GM19438 (cell line): Measurements from ENCODE around the gene ASB8.
A peak's percentile ranks its signal among the peaks of the same experiment; 100 is the strongest.

Source experiments
- ATAC-seq: cut with Tn5 transposase; IDR thresholded peaks from one replicate; pipeline ENCODE4 v1.9.1; 2021; ENCODE audit warnings: low read depth; ENCODE audit not compliant: unreplicated experiment

ASB8 gene, protein sequence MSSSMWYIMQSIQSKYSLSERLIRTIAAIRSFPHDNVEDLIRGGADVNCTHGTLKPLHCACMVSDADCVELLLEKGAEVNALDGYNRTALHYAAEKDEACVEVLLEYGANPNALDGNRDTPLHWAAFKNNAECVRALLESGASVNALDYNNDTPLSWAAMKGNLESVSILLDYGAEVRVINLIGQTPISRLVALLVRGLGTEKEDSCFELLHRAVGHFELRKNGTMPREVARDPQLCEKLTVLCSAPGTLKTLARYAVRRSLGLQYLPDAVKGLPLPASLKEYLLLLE

GRCh38 chr12:48157018-48157888 lies at the start of gene ASB8:
TSS of gene ASB8 (minus strand) at chr12:48157515. CDS start at chr12:48153496, 4,019 bp downstream.
- peak; percentile 96 for ATAC-seq

DNA sequence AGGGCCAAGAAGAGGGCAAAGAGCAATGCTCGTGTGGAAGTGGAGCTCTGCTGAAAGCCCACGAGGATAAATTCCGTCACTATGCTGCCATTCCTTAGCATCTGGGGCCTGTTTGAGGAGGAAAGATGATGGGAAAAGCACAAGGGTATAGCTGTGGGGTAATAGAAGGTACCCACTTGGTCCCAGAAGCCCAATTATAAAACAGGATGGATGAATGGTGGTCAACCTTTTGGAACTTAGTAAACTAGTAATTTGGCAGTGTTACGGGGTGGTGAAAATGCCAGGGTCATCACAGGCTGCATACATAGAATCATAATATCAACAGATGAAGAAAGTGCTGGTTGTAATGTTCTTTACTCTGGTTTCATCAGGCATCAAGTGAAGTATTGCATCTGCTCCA lies 45.9 kb upstream of the ASB8 start, which contains the start of gene OR10AD1:
OR10AD1 (minus strand) TSS at position 101 of the 400 bp plus-strand sequence; CDS start at position 101, 0 bp downstream.
- ATAC-seq: no peak

- no peak for ATAC-seq
These were observed 45.5 kb upstream of the ASB8 start for GRCh38 chr12:48202766-48203165.

GRCh38 chr12:48201516-48201915 lies 44.2 kb upstream of the ASB8 start:
- ATAC-seq: no peak

DNA sequence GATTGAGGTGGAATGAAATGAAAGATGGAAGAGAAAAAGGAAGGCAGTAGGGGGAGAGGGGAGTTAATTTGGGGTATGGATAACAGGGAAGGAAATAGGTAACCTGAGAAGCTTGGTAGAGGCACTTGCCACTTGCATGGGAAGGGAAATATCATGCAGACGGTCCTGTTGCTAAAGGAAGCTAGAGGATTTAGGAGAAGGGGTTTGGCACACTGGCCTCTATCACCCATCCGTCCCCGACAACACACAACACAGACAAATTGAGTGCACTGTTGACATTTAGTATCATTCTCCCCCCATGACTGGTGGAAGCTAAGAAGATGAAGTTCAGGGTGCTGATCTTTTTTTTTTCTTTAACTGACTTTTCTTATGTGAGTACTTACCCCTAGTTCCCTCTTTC lies 43.8 kb upstream of the ASB8 start:
- ATAC-seq: no peak

GRCh38 chr12:48199774-48200221 lies 42.5 kb upstream of the ASB8 start:
- no peak for ATAC-seq

GRCh38 chr12:48198985-48199384 lies 41.7 kb upstream of the ASB8 start:
- no peak for ATAC-seq

GRCh38 chr12:48198672-48198971 lies 41.3 kb upstream of the ASB8 start:
- peak; percentile 32 for ATAC-seq

DNA sequence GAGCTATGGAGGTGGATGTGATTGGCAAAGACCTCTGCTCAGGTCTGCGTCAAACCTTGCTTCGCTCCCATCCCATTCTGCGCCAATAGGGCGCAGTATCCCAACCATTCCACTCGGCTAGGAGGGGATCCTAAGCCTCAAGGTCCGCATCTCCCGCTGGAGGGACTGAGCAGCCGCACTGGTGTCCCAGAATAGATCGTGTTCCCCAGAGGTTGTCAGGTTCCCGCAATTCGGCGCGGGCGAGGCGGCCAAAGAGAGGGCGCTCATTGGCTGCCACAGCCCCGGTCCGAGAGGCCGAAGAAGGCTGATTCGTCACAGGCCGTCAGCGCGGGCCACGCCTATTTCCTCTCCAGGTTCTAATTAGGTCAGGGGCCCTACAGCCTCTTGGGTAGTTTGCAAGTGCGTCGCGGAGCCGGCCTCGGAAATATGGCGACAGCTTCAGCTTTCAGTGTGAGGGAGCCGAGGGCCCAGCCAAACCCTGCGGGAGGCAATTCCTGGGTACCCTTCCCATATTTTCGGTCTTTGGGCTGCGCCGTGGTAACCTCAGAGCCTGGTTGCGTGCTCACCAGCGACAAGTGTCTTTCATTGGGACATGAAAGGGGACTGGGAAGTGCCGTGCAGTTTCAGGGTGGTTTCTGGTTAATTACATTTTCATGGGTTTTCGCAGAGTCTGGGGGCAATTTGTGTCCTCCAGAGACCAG lies 40.8 kb upstream of the ASB8 start:
- peak; percentile 99 for ATAC-seq

GRCh38 chr12:48197549-48197970 lies 40.2 kb upstream of the ASB8 start:
- no peak for ATAC-seq

GRCh38 chr12:48194799-48195201 lies 37.5 kb upstream of the ASB8 start:
- ATAC-seq: no peak

DNA sequence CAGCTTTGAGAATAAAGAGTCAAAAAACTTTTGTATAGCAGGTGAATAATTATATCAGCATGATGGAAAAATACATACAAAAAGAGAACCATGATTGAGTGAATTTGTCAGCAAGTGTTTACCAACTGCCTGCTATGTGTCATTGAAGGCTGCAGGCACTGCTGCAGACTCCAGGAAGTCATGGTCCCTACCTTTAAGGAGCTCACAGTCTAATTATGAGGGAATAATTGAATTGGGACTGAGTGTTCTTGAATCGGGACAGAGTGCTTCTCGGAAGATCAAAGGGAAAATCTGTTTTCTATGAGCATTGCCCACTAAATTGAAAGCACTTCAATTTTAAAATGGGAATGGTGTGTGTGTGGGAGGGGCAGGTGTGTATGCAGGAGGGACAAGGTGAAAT lies 36.3 kb upstream of the ASB8 start:
- ATAC-seq: no peak

- ATAC-seq: no peak
These were observed 35.5 kb upstream of the ASB8 start for GRCh38 chr12:48192861-48193260.

DNA sequence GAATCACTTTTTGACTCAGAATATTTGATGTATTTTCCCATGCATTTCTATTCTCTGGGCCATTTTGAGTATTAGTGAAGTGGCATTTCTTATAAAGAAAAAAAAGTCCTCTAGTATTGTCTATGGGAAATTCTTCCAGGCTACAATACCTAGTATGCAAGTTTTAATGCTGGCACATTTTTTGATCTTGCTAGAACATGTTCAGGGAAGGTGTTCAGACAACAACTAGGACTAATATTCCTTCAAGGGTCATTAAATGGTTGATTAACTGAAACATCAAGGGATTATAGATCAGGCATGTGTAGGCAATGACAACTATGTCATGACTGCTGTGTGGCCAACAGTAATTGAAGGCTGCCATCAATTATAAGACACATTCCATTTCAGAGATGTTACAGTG lies 33.8 kb upstream of the ASB8 start:
- no peak for ATAC-seq

- no peak for ATAC-seq
These were observed 32.2 kb upstream of the ASB8 start for GRCh38 chr12:48189331-48190125.

DNA sequence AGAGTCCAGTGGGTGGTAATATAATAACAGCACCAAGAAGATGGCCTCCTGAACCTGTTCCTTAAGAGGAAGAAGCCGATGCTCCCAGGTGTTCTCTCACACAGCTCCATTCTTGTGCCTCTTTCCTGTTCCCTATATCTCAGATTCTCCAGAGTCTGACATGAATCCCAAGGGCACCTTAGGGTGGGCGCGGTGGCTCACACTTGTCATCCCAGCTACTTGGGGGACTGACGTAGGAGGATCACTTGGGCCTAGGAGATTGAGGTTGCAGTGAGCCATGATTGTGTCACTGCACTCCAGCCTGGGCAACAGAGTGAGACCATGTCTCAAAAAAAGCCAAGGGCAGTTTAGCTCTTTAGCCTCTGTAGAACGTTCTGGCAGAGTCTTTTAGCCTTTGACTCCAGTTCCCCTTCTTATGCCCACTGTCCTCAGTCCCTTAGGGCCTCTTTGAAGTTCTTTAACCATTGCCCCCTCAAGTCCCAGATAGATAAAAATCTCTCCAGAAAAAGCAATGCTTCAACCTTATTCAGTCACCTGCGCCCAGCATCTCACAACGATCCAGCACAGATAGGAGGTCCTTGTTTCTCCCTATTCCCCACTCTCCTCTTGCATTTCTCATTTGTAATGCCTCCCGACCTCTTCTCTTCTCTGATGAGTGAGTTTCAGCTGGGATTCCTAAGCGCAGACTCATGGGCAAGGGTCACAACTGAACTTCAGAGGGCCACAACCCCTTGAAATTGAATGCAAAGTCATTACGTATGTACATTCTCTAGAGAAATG lies 30.8 kb upstream of the ASB8 start:
- ATAC-seq: no peak

DNA sequence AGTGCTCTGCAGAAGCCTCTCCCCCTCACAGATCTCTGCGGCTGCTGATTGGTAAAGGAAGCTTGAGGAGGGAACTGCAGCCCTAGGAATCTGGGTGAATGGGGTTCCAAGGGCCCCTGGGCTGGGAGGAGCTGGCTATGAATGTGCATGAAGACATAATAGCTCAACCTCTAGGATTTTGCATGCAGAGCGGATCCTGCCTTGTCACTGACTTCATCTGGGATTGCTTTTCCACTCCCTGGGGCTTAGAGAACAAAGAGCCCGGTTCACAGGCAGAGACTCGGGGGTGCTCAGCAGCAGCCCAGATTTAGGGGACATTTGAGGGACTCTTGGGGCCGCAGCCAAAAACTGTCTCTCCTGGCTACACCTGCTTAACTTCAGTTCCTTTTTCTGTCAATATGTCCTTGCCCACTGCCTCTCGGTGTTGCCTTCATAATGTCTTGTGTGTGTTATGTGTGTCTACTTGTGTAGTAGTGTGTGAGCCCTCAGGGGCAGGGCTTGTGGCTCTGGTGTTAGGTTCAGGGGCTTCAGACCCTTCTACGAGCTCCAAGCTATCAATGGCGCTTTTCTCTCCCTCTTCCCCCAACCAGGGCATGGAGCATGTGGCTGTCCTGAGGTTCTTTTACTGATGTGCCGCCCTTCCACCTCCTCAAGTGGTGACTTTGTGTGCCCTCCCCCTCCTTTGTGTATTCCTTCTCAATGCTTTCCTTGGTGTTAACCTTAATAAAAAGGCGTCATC lies 28.0 kb upstream of the ASB8 start:
- no peak for ATAC-seq

GRCh38 chr12:48184549-48184922 lies 27.2 kb upstream of the ASB8 start:
- no peak for ATAC-seq
